GM10266 (cell line): Measurements from ENCODE around the gene RAF1.
"Not testable (repeated sequence)": the region's sequence is repeated elsewhere in the genome, so short reads cannot be mapped to it uniquely, and the experiment has no call there.

ENCODE experiments used
- DNase-seq: peaks from one replicate; pipeline ENCODE4 v3.0.0; 2012; ENCODE audit errors: extremely low spot score
- CTCF ChIP-seq: IDR thresholded peaks from 2 replicates; pipeline ENCODE4 v1.5.1; 2012; ENCODE audit warnings: mild to moderate bottlenecking, low read depth; ENCODE audit not compliant: control insufficient read depth, insufficient read depth; ENCODE audit errors: missing control alignments

The RAF1 gene

GRCh38 chr3:12675115-12675810 lies 11.3 kb upstream of the RAF1 start:
- TF ChIP-seq CTCF: no peak
- DNase-seq: no peak

GRCh38 chr3:12673956-12674736 lies 10.2 kb upstream of the RAF1 start:
- DNase-seq: not testable (repeated sequence)

DNA sequence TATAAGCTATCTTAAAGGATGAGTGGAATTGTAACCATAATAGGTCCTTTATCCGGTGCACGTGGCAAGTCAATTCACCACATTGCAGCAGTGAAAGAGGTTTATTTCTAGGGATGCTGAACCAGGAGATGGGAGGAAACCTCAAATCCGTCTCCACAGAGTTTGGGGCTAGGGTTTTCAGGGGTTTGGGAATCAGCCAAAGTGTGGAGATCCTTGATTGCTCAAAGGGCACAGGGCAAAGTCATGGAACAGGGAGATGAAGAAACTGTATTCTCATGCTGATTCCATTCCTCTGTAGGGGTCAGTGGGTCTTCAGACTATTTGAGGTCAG lies 7.2 kb upstream of the RAF1 start:
- TF ChIP-seq CTCF: no peak
- DNase-seq: no peak

- no peak for TF ChIP-seq CTCF
Measured at GRCh38 chr3:12670365-12671119, 6.6 kb upstream of the RAF1 start.

GRCh38 chr3:12663401-12663935 lies 449 bp downstream of the RAF1 start:
- no peak for TF ChIP-seq CTCF
- DNase-seq: peak; percentile 41

More at GRCh38 chr3:12670365-12671119, 6.6 kb upstream of the RAF1 start:
- no peak for DNase-seq

GRCh38 chr3:12662593-12663400 lies 1.1 kb downstream of the RAF1 start:
- DNase-seq: peak; percentile 34
- no peak for TF ChIP-seq CTCF
